ELF-1 (cell line): ENCODE data around the gene ARL17A.
"Not testable (repeated sequence)": the region's sequence is repeated elsewhere in the genome, so short reads cannot be mapped to it uniquely, and the experiment has no call there.

Experiments
- DNase-seq: peaks from one replicate; pipeline ENCODE4 v3.0.0-alpha.2; 2016; ENCODE audit warnings: low read depth, low spot score

The ARL17A gene

GRCh38 chr17:46579083-46580075, at the start of gene ARL17A:
Gene ARL17A (minus strand): TSS chr17:46579691. CDS start chr17:46576322, 3,369 bp downstream.
- not testable (repeated sequence) for DNase-seq

- DNase-seq = not testable (repeated sequence)
These were observed 49.4 kb upstream of the ARL17A start for GRCh38 chr17:46628753-46629436.

GRCh38 chr17:46627452-46627851, 48.0 kb upstream of the ARL17A start:
- not testable (repeated sequence) for DNase-seq

GRCh38 chr17:46624726-46625125, 45.2 kb upstream of the ARL17A start:
- not testable (repeated sequence) for DNase-seq

GRCh38 chr17:46623790-46624189, 44.3 kb upstream of the ARL17A start:
- DNase-seq = not testable (repeated sequence)

- not testable (repeated sequence) for DNase-seq
These were observed 39.5 kb upstream of the ARL17A start for GRCh38 chr17:46618975-46619374.

- not testable (repeated sequence) for DNase-seq
These were observed 37.6 kb upstream of the ARL17A start for GRCh38 chr17:46617121-46617520.

- not testable (repeated sequence) for DNase-seq
These were observed 34.4 kb upstream of the ARL17A start for GRCh38 chr17:46613876-46614275.

GRCh38 chr17:46611304-46611703, 31.8 kb upstream of the ARL17A start:
- not testable (repeated sequence) for DNase-seq

GRCh38 chr17:46603125-46603524, 23.6 kb upstream of the ARL17A start:
- not testable (repeated sequence) for DNase-seq

- not testable (repeated sequence) for DNase-seq
These were observed 21.3 kb upstream of the ARL17A start for GRCh38 chr17:46600767-46601166.

- not testable (repeated sequence) for DNase-seq
These were observed 18.9 kb upstream of the ARL17A start for GRCh38 chr17:46598344-46598931.

GRCh38 chr17:46591332-46591731, 11.8 kb upstream of the ARL17A start:
- DNase-seq = not testable (repeated sequence)

GRCh38 chr17:46590157-46591146, 11.0 kb upstream of the ARL17A start, which contains the start of gene NSF:
Gene NSF (plus strand): TSS chr17:46590669. CDS start chr17:46590776, 107 bp downstream.
- DNase-seq = not testable (repeated sequence)

GRCh38 chr17:46585444-46585843, 6.0 kb upstream of the ARL17A start:
- not testable (repeated sequence) for DNase-seq

- not testable (repeated sequence) for DNase-seq
These were observed 591 bp upstream of the ARL17A start for GRCh38 chr17:46580082-46580481.

GRCh38 chr17:46571796-46572195, 7.7 kb downstream of the ARL17A start:
- DNase-seq = not testable (repeated sequence)

GRCh38 chr17:46566980-46567379, 12.5 kb downstream of the ARL17A start:
- not testable (repeated sequence) for DNase-seq

- not testable (repeated sequence) for DNase-seq
These were observed 13.2 kb downstream of the ARL17A start for GRCh38 chr17:46566284-46566683.

- DNase-seq = not testable (repeated sequence)
These were observed 19.4 kb downstream of the ARL17A start for GRCh38 chr17:46560048-46560447.
